ENCODE data around the gene ELK4. TPM values are rescaled to one million over a fixed set of nuclear protein-coding genes. Genes with fewer than 3 reads are reported as not detected.

ELK4 gene
- total RNA-seq, 1 donor from 2014 or later = 36.3 TPM

DNA sequence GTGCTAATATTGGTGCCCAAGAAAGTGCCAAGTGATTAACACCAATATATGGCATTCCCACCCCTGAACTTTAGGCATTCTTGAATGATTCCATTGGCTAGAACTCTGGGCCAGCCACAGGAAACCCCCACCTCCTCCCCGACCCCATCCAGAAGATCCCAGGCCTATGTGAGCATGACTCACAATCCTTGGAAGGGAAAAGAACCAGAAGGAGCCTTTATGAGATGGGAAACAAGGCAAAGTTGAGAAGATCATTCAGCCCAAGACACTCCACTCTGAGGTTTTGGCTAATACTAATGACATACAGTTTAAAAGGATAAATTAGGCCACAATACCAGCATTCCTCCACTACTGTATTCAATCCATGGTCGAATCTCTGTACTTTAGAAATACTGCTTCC is 21.8 kb downstream of the ELK4 start:
- intact Hi-C loops (cut with micrococcal nuclease) = no loop called here
- TF ChIP-seq, protein P1, sequence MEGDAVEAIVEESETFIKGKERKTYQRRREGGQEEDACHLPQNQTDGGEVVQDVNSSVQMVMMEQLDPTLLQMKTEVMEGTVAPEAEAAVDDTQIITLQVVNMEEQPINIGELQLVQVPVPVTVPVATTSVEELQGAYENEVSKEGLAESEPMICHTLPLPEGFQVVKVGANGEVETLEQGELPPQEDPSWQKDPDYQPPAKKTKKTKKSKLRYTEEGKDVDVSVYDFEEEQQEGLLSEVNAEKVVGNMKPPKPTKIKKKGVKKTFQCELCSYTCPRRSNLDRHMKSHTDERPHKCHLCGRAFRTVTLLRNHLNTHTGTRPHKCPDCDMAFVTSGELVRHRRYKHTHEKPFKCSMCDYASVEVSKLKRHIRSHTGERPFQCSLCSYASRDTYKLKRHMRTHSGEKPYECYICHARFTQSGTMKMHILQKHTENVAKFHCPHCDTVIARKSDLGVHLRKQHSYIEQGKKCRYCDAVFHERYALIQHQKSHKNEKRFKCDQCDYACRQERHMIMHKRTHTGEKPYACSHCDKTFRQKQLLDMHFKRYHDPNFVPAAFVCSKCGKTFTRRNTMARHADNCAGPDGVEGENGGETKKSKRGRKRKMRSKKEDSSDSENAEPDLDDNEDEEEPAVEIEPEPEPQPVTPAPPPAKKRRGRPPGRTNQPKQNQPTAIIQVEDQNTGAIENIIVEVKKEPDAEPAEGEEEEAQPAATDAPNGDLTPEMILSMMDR (IDR thresholded peaks at IDR 0.05; ENCODE audit: borderline replicate concordance) = no peak
- no peaks in the 10 kb centered on the region for H3K9me3 ChIP-seq (replicated peaks)
- H3K4me1 ChIP-seq = peaks cover 34% of the 10 kb centered on the region
- no peaks in the 10 kb centered on the region for H3K27me3 ChIP-seq (ENCODE audit: low read depth)
- peaks cover 14% of the 10 kb centered on the region for H3K36me3 ChIP-seq
- DNase-seq = no peak
- H3K4me3 ChIP-seq = no peak overlapping the region
- no peak overlapping the region for H3K27ac ChIP-seq (replicated peaks)

DNA sequence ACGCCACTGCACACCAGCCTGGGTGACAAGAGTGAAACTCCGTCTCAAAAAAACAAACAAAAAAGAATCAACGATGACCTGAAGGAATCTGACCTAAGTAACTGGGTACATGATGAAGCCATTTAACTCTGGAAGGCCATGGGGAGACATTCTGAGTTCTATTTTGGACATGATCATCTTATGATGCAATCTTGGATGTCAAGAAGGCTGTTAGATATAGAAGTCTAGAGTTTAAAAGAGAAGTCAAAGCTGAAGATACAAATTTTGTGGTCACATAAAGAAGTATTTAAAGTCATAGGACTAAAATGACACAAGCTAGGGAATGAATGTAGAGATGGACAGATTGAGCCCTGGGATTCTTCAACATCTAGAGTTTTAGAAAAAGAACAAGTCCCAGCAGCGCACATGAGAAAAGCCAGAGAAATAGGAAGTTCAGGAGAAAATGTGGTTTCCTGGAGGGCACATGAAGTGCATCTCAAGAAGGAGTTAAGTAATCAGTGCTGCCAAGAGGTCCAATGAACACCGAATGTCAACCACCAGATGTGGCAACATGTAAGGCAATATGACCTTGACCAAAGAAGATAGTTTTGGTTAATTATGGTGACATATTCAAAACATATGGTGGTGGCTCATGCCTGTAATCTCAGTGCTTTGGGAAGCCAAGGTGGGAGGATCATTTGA is 26.8 kb downstream of the ELK4 start:
- H3K4me3 ChIP-seq = no peak overlapping the region
- H3K9me3 ChIP-seq (replicated peaks) = no peaks in the 10 kb centered on the region
- intact Hi-C loops (cut with micrococcal nuclease) = no loop called here
- H3K4me1 ChIP-seq = peaks cover 11% of the 10 kb centered on the region
- no peak for DNase-seq
- H3K27me3 ChIP-seq (ENCODE audit: low read depth) = no peaks in the 10 kb centered on the region
- no peak overlapping the region for H3K27ac ChIP-seq (replicated peaks)
- TF ChIP-seq, protein P1 (IDR thresholded peaks at IDR 0.05; ENCODE audit: borderline replicate concordance) = no peak
- peaks cover 3% of the 10 kb centered on the region for H3K36me3 ChIP-seq

DNA sequence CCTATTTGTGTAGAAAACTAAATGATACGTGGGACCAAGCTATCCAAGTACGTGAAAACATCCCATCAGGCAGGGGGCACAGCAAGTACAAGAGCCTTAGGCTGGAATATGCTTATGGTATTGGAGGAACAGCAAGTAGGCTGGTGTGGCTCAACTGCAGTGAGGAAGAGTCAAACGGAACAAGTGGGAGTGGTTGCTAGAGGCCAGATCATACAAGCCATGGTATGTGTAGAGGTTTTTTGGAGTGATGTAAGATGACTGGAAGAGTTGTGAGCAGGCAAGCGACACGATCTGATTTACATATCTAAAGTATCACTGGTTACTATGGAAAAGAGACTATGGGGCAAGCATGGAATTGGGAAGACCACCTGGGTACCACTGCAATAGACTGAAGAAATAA is 27.8 kb downstream of the ELK4 start:
- no peaks in the 10 kb centered on the region for H3K27me3 ChIP-seq (ENCODE audit: low read depth)
- TF ChIP-seq, protein P1 (IDR thresholded peaks at IDR 0.05; ENCODE audit: borderline replicate concordance) = no peak
- intact Hi-C loops (cut with micrococcal nuclease) = no loop called here
- no peak overlapping the region for H3K4me3 ChIP-seq
- no peak for DNase-seq
- no peaks in the 10 kb centered on the region for H3K9me3 ChIP-seq (replicated peaks)
- H3K27ac ChIP-seq (replicated peaks) = no peak overlapping the region
- H3K4me1 ChIP-seq = peaks cover 18% of the 10 kb centered on the region
- H3K36me3 ChIP-seq = peaks cover 3% of the 10 kb centered on the region

DNA sequence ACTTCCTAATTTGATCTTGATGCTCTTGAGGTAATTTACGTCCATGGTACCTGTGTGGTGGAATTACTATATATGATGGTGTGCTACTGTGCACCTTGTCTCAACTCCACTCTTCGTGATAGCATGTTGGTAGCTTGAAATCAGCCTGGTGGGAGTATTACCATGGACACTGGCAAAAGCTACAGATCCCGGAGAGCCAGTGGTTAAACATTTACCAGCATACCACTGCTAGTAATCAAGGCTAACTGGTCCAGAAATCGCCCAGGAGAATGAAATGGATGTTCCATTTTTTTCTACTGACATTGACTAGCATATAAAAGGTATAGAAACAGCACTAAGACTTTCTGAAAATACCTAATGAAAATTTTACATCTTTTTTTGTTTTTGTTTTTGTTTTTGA is 30.6 kb downstream of the ELK4 start:
- no peak for DNase-seq
- TF ChIP-seq, protein P1 (IDR thresholded peaks at IDR 0.05; ENCODE audit: borderline replicate concordance) = no peak

DNA sequence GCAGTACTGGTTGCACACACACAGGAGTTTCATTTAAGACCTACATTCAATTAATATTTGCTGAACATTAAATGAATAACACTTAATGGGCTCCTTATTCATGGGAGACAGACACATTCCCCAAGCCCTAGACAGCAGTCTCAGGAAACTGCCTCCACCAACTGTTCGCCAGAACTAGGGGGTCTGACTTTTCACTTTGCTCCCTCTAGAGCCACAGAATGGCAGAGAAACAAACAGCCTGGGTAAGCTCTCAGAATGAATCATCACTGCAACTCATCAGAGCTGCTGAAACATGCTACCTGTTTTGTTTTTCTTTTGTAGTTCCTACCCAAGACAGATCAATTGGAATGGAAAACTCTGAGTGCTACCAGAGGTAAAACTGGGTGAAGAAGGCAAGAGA is 31.7 kb downstream of the ELK4 start:
- no peak for DNase-seq
- intact Hi-C loops (cut with micrococcal nuclease) = no loop called here
- no peaks in the 10 kb centered on the region for H3K27me3 ChIP-seq (ENCODE audit: low read depth)
- peaks cover 37% of the 10 kb centered on the region for H3K4me1 ChIP-seq
- no peak overlapping the region for H3K4me3 ChIP-seq
- no peaks in the 10 kb centered on the region for H3K9me3 ChIP-seq (replicated peaks)
- TF ChIP-seq, protein P1 (IDR thresholded peaks at IDR 0.05; ENCODE audit: borderline replicate concordance) = no peak
- peak overlapping the region; percentile 72 for H3K27ac ChIP-seq (replicated peaks)
- H3K36me3 ChIP-seq = peaks cover 3% of the 10 kb centered on the region

More for the DNA sequence above, 30.6 kb downstream of the ELK4 start:
- H3K4me3 ChIP-seq = no peak overlapping the region
- H3K27me3 ChIP-seq (ENCODE audit: low read depth) = no peaks in the 10 kb centered on the region
- no peak overlapping the region for H3K27ac ChIP-seq (replicated peaks)
- H3K36me3 ChIP-seq = peaks cover 3% of the 10 kb centered on the region
- intact Hi-C loops (cut with micrococcal nuclease) = no loop called here
- peaks cover 37% of the 10 kb centered on the region for H3K4me1 ChIP-seq
- H3K9me3 ChIP-seq (replicated peaks) = no peaks in the 10 kb centered on the region
